PC-9 (cell line): ENCODE results near the gene CAMTA1. TPM values are rescaled to one million over a fixed set of nuclear protein-coding genes. Genes with fewer than 3 reads are reported as not detected.

Experiments
- BruUV-seq: library from RNA; stranded (reverse); fragments of 400-500 nt; replicated peaks from 2 replicates; lab custom pipeline; 2021; lab: Mats Ljungman, UMichigan
- CTCF ChIA-PET: fragments of 300-600 bp; sonication (Branson Sonifier 250); formaldehyde crosslinking; loops from one replicate; lab custom pipeline; 2022; ENCODE audit warnings: antibody characterized with exemption; lab: Charles Lee
- POLR2A ChIA-PET: fragments of 300-600 bp; sonication (Branson Sonifier 250); formaldehyde crosslinking; loops from one replicate; lab custom pipeline; 2022; ENCODE audit warnings: antibody characterized with exemption; ENCODE audit not compliant: unreplicated experiment; lab: Charles Lee
- DNase-seq, 2 experiments: peaks; one replicate each; pipeline versions ENCODE4 v3.0.0 to v3.0.0-alpha.2; 2015 to 2022; ENCODE audit warnings: mixed read lengths in 1 of 2
- H2AFZ ChIP-seq: fragments of 200-600 bp; sonication (generic); 2 replicates; pipeline ENCODE4 v1.8.1; 2017; ENCODE audit warnings: antibody characterized with exemption
- H3F3A ChIP-seq: fragments of 200-600 bp; sonication (generic); 2 replicates; pipeline ENCODE4 v1.8.1; 2017; ENCODE audit warnings: antibody characterized with exemption, mild to moderate bottlenecking, low read depth; ENCODE audit not compliant: insufficient read depth
- H3K27ac ChIP-seq: fragments of 200-600 bp; sonication (generic); 2 replicates; pipeline ENCODE4 v1.6.1; 2016; ENCODE audit warnings: mixed run types
- H3K27me3 ChIP-seq: fragments of 200-600 bp; sonication (generic); 2 replicates; pipeline ENCODE4 v1.6.1; 2016; ENCODE audit warnings: low read depth, mixed run types; ENCODE audit not compliant: insufficient read depth
- H3K36me3 ChIP-seq: fragments of 200-600 bp; sonication (generic); 2 replicates; pipeline ENCODE4 v1.6.1; 2016; ENCODE audit warnings: low read depth, mixed run types
- H3K4me1 ChIP-seq: fragments of 200-600 bp; sonication (generic); replicated peaks from 2 replicates; pipeline ENCODE4 v1.6.1; 2016; ENCODE audit warnings: mixed run types; ENCODE audit not compliant: insufficient read depth
- H3K4me2 ChIP-seq: fragments of 200-600 bp; sonication (generic); 2 replicates; pipeline ENCODE4 v1.6.1; 2017; ENCODE audit warnings: mixed run types
- H3K4me3 ChIP-seq: fragments of 200-600 bp; sonication (generic); 2 replicates; pipeline ENCODE4 v1.6.1; 2016; ENCODE audit warnings: mixed run types
- H3K79me2 ChIP-seq: fragments of 200-600 bp; sonication (generic); 2 replicates; pipeline ENCODE4 v1.6.1; 2017; ENCODE audit warnings: low read depth, mixed run types
- H3K9me2 ChIP-seq: fragments of 200-600 bp; sonication (generic); 2 replicates; pipeline ENCODE4 v1.8.1; 2017; ENCODE audit warnings: mild to moderate bottlenecking; ENCODE audit not compliant: insufficient read depth
- H3K9me3 ChIP-seq: fragments of 200-600 bp; sonication (generic); 2 replicates; pipeline ENCODE4 v1.8.1; 2016; ENCODE audit warnings: low read depth; ENCODE audit not compliant: insufficient read depth
- H4K20me1 ChIP-seq: fragments of 200-600 bp; sonication (generic); 2 replicates; pipeline ENCODE4 v1.8.1; 2017; ENCODE audit not compliant: insufficient read depth
- CTCF ChIP-seq: fragments of 200-600 bp; sonication (generic); conservative IDR thresholded peaks from 2 replicates; pipeline ENCODE4 v1.6.1; 2017; ENCODE audit warnings: mixed run types, antibody characterized with exemption, mild to moderate bottlenecking, moderate library complexity
- EZH2 ChIP-seq: fragments of 200-600 bp; sonication (generic); IDR thresholded peaks from 2 replicates; pipeline ENCODE4 v1.8.0; 2017; ENCODE audit warnings: antibody characterized with exemption, low read depth
- intact Hi-C: fragments of 100-400 bp; cut with micrococcal nuclease; formaldehyde crosslinking; loops from one replicate; pipeline ENCODE4 v1.10.0; 2022; ENCODE audit not compliant: unreplicated experiment
- total RNA-seq: library from RNA; stranded (reverse); gene quantifications from 2 replicates; pipeline ENCODE4 v1.2.3, GENCODE V29; 2021

CAMTA1 gene
- total RNA-seq, 1 experiment from 2014 or later, result 72.3 TPM

- Histone ChIP-seq H3K79me2 (no peaks in the 10 kb centered on the region), H3K27me3 (peaks cover 11% of the 10 kb centered on the region; the same call in 1 of the 2 replicates), H3K9me3 (no peaks in the 10 kb centered on the region), H3K27ac (no peak overlapping the region), H3F3A (no peaks in the 10 kb centered on the region), H4K20me1 (no peaks in the 10 kb centered on the region), H3K36me3 (no peaks in the 10 kb centered on the region), H2AFZ (no peak overlapping the region), H3K4me3 (no peak overlapping the region), H3K4me2 (no peak overlapping the region), H3K9me2 (no peaks in the 10 kb centered on the region), H3K4me1 (no peaks in the 10 kb centered on the region)
- intact Hi-C loops, result no loop called here
- POLR2A ChIA-PET, result no interaction called here
- no peak for DNase-seq
- CTCF ChIA-PET, result no interaction called here
- TF ChIP-seq CTCF (no peak), EZH2 (no peak)
- no TSS peak for BruUV-seq
These were observed 156.5 kb downstream of the CAMTA1 start for GRCh38 chr1:6941786-6942185.

- Histone ChIP-seq H3K4me2 (no peak overlapping the region), H3K4me1 (no peaks in the 10 kb centered on the region), H3K79me2 (no peaks in the 10 kb centered on the region), H3K36me3 (no peaks in the 10 kb centered on the region), H3K4me3 (no peak overlapping the region), H3F3A (no peaks in the 10 kb centered on the region), H4K20me1 (no peaks in the 10 kb centered on the region), H3K27ac (no peak overlapping the region), H3K9me2 (no peaks in the 10 kb centered on the region), H3K9me3 (no peaks in the 10 kb centered on the region), H2AFZ (no peak overlapping the region), H3K27me3 (peaks cover 11% of the 10 kb centered on the region; the same call in 1 of the 2 replicates)
- ChIA-PET POLR2A (no interaction called here), CTCF (no interaction called here)
- BruUV-seq, result no TSS peak
- intact Hi-C loops, result no loop called here
- TF ChIP-seq EZH2 (no peak), CTCF (no peak)
- DNase-seq, result no peak
These were observed 157.7 kb downstream of the CAMTA1 start for GRCh38 chr1:6942990-6943389.

DNA sequence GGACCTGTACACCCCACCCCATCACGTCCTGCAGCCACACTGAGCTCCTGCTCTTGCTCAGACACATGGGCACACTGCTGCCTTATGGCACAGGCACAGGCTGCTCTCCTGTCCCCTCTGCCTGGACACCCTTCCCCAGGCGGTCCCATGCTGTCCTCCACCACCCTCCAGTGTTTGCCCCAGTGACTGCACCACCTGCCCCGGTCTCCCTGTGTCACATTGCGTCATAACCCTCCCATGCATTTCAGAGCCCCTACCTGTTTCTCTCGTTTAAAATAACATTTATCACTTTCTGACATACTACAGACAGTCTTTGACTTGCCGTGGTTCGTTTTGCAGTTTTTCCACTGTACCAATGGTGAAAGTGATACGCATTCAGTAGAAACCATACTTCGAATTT lies 159.2 kb downstream of the CAMTA1 start:
- no peaks in the 10 kb centered on the region for H3K36me3 ChIP-seq
- CTCF ChIA-PET, result no interaction called here
- H3K4me2 ChIP-seq, result no peak overlapping the region
- H3K9me2 ChIP-seq, result no peaks in the 10 kb centered on the region
- TF ChIP-seq EZH2, result no peak
- POLR2A ChIA-PET, result no interaction called here
- intact Hi-C loops, result no loop called here
- no peaks in the 10 kb centered on the region for H3K9me3 ChIP-seq
- no peak overlapping the region for H2AFZ ChIP-seq
- H3K79me2 ChIP-seq, result no peaks in the 10 kb centered on the region
- no peak overlapping the region for H3K27ac ChIP-seq
- H4K20me1 ChIP-seq, result no peaks in the 10 kb centered on the region
- no TSS peak for BruUV-seq
- no peak for DNase-seq
- no peaks in the 10 kb centered on the region for H3F3A ChIP-seq
- H3K27me3 ChIP-seq, result peaks cover 11% of the 10 kb centered on the region; the same call in 1 of the 2 replicates
- H3K4me1 ChIP-seq, result no peaks in the 10 kb centered on the region
- H3K4me3 ChIP-seq, result no peak overlapping the region

DNA sequence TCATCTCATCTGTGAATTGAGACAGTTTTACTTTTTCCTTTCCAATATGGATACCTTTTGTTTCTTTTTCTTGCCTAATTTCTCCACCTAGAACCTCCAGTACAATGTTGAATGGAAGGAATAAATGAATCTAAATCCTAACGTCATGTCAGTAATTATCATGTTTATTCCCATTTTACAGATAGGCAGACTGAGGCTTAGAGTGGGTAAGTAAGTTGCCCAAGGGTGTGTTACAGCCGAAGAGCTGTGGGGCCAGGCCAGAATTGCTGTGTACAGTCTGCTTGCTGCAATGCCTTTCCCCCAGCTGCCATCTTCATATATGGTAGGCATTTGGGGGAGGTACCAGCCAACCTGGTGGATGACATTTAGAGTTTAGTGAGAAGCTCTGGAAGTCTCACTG lies 162.7 kb downstream of the CAMTA1 start:
- H2AFZ ChIP-seq, result no peak overlapping the region
- H4K20me1 ChIP-seq, result no peaks in the 10 kb centered on the region
- CTCF ChIA-PET, result no interaction called here
- no TSS peak for BruUV-seq
- POLR2A ChIA-PET, result no interaction called here
- H3K9me3 ChIP-seq, result no peaks in the 10 kb centered on the region
- no peak overlapping the region for H3K4me3 ChIP-seq
- H3K4me1 ChIP-seq, result no peaks in the 10 kb centered on the region
- H3F3A ChIP-seq, result no peaks in the 10 kb centered on the region
- H3K9me2 ChIP-seq, result no peaks in the 10 kb centered on the region
- H3K36me3 ChIP-seq, result no peaks in the 10 kb centered on the region
- intact Hi-C loops, result no loop called here
- H3K27me3 ChIP-seq, result peaks cover 28% of the 10 kb centered on the region; the same call in 1 of the 2 replicates
- no peak for DNase-seq
- no peaks in the 10 kb centered on the region for H3K79me2 ChIP-seq
- TF ChIP-seq EZH2 (no peak), CTCF (no peak)
- H3K4me2 ChIP-seq, result no peak overlapping the region
- H3K27ac ChIP-seq, result no peak overlapping the region
